ENCODE data around the gene PTPN9. TPM values are rescaled to one million over a fixed set of nuclear protein-coding genes. Genes with fewer than 3 reads are reported as not detected.

The PTPN9 gene
- total and polyA plus RNA-seq, 10 of the 15 experiments (the other 5 are each of a cell fraction or from before 2014, with no cell fraction given): 7.8 to 29.1 (median 18.5) TPM

DNA sequence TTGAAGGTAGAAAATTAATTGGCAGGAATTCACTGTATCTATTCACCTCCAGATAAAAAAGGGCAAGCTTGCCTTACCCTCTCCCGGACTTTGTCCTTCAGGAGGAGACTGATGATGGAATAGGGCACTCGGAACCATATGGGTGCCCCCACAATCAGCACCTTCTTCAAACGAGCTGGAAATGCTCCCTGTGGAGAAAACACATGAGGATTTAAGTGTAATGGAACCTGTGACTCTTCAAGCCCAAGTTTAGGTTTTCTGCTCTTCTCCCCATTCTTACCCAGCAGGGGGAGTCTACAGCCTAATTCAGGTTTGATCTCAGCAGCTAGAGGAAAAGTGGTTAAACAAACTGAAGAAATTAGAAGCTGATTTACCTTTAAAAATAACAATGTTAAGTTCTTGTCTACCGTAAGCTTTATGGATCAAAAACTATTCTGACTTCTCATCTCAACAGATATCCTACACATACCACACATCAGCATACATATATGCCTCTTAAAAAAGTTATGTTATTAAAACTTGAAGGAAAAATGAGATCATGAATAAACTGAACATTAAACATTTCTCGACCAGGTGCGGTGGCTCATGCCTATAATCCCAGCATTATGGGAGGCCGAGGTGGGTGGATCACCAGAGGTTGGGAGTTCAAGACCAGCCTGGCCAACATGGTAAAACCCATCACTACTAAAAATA is 70.1 kb downstream of the PTPN9 start (continued):
- TF ChIP-seq, protein P1, sequence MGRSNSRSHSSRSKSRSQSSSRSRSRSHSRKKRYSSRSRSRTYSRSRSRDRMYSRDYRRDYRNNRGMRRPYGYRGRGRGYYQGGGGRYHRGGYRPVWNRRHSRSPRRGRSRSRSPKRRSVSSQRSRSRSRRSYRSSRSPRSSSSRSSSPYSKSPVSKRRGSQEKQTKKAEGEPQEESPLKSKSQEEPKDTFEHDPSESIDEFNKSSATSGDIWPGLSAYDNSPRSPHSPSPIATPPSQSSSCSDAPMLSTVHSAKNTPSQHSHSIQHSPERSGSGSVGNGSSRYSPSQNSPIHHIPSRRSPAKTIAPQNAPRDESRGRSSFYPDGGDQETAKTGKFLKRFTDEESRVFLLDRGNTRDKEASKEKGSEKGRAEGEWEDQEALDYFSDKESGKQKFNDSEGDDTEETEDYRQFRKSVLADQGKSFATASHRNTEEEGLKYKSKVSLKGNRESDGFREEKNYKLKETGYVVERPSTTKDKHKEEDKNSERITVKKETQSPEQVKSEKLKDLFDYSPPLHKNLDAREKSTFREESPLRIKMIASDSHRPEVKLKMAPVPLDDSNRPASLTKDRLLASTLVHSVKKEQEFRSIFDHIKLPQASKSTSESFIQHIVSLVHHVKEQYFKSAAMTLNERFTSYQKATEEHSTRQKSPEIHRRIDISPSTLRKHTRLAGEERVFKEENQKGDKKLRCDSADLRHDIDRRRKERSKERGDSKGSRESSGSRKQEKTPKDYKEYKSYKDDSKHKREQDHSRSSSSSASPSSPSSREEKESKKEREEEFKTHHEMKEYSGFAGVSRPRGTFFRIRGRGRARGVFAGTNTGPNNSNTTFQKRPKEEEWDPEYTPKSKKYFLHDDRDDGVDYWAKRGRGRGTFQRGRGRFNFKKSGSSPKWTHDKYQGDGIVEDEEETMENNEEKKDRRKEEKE (IDR thresholded peaks at IDR 0.05): no peak

DNA sequence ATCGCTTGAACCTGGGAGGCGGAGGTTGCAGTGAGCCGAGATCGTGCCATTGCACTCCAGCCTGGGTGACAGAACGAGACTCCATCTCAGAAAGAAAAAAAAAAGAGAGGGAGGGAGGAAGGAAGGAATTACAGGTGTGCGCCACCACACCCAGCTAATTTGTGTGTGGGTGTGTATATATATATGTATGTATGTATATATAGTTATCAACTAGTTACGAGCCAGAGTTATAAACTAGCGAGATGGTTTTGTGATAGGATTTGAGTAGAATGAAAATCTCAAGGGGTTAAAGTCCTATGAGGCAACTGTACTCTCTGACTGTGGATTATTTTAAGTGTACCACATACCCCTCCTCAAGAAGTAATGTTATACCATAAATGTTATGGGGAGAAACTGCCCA is 76.8 kb downstream of the PTPN9 start:
- Histone ChIP-seq H3K9me3 (replicated peaks; ENCODE audit: control insufficient read depth, insufficient read depth, low read length) (no peaks in the 10 kb centered on the region), H3K27me3 (replicated peaks in 1 of 2; ENCODE audit: control insufficient read depth in 2 of 2, insufficient read depth in 2 of 2, low read length in 1 of 2) (no peaks in the 10 kb centered on the region), H3K9ac (ENCODE audit: control insufficient read depth, insufficient read depth, low read length) (no peak overlapping the region), H4K20me1 (ENCODE audit: control insufficient read depth, insufficient read depth) (no peaks in the 10 kb centered on the region), H3K36me3 (ENCODE audit: control insufficient read depth in 2 of 2, insufficient read depth in 2 of 2, low read length in 1 of 2) (peaks cover 0 to 8% of the 10 kb centered on the region in 2 experiments; a peak in 1 of 4 replicates), H2AFZ (ENCODE audit: control insufficient read depth, low read depth, low read length) (no peak overlapping the region), H3K4me3 (no peak overlapping the region), H3K27ac (ENCODE audit: control insufficient read depth, insufficient read depth) (no peak overlapping the region), H3K4me1 (ENCODE audit: control insufficient read depth, insufficient read depth, low read length) (no peaks in the 10 kb centered on the region), H3K4me2 (ENCODE audit: control insufficient read depth, insufficient read depth) (no peak overlapping the region), H3K79me2 (ENCODE audit: control insufficient read depth, insufficient read depth, low read length) (no peaks in the 10 kb centered on the region)
- intact Hi-C loops (cut with micrococcal nuclease; ENCODE audit: unreplicated experiment): no loop called here
- DNase-seq (ENCODE audit: low read depth, low spot score): no peak
- POLR2A ChIA-PET: interaction anchor here (0.6 kb wide), 1 partner anchor 221 kb away, joined by 3 read pairs; a partner anchor contains a TSS
- in situ Hi-C loops (cut with MboI): no loop called here
- CTCF ChIA-PET: interaction anchor here (0.9 to 1.7 kb wide), 2 partner anchors 10 to 71 kb away, joined by 3 to 6 read pairs; no protein-coding TSS in a partner anchor
- FAIRE-seq: no peak
- no peak for ATAC-seq
- BruUV-seq (replicated peaks): no TSS peak
- RAD21 ChIA-PET (ENCODE audit: unreplicated experiment): no interaction called here
- SMC1A ChIA-PET (ENCODE audit: uncharacterized antibody, unreplicated experiment): no interaction called here
- WGBS (ENCODE audit: insufficient coverage, insufficient replicate concordance, low lambda C conversion rate, missing lambda C conversion rate): 98% methylated on average over 8 of the region's 8 CpGs
- TF ChIP-seq SREBF2 (IDR thresholded peaks at IDR 0.05; ENCODE audit: low read length) (no peak), ZBED1 (IDR thresholded peaks at IDR 0.05; ENCODE audit: borderline replicate concordance) (no peak), MXI1 (IDR thresholded peaks at IDR 0.05; ENCODE audit: low read depth, low read length) (no peak), HDAC2 (IDR thresholded peaks at IDR 0.05) (no peak), FOXK2 (IDR thresholded peaks at IDR 0.05) (no peak)
- TF ChIP-seq, protein P2, sequence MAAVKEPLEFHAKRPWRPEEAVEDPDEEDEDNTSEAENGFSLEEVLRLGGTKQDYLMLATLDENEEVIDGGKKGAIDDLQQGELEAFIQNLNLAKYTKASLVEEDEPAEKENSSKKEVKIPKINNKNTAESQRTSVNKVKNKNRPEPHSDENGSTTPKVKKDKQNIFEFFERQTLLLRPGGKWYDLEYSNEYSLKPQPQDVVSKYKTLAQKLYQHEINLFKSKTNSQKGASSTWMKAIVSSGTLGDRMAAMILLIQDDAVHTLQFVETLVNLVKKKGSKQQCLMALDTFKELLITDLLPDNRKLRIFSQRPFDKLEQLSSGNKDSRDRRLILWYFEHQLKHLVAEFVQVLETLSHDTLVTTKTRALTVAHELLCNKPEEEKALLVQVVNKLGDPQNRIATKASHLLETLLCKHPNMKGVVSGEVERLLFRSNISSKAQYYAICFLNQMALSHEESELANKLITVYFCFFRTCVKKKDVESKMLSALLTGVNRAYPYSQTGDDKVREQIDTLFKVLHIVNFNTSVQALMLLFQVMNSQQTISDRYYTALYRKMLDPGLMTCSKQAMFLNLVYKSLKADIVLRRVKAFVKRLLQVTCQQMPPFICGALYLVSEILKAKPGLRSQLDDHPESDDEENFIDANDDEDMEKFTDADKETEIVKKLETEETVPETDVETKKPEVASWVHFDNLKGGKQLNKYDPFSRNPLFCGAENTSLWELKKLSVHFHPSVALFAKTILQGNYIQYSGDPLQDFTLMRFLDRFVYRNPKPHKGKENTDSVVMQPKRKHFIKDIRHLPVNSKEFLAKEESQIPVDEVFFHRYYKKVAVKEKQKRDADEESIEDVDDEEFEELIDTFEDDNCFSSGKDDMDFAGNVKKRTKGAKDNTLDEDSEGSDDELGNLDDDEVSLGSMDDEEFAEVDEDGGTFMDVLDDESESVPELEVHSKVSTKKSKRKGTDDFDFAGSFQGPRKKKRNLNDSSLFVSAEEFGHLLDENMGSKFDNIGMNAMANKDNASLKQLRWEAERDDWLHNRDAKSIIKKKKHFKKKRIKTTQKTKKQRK (IDR thresholded peaks at IDR 0.05; ENCODE audit: low read depth, low read length): no peak
- TF ChIP-seq, protein P3, sequence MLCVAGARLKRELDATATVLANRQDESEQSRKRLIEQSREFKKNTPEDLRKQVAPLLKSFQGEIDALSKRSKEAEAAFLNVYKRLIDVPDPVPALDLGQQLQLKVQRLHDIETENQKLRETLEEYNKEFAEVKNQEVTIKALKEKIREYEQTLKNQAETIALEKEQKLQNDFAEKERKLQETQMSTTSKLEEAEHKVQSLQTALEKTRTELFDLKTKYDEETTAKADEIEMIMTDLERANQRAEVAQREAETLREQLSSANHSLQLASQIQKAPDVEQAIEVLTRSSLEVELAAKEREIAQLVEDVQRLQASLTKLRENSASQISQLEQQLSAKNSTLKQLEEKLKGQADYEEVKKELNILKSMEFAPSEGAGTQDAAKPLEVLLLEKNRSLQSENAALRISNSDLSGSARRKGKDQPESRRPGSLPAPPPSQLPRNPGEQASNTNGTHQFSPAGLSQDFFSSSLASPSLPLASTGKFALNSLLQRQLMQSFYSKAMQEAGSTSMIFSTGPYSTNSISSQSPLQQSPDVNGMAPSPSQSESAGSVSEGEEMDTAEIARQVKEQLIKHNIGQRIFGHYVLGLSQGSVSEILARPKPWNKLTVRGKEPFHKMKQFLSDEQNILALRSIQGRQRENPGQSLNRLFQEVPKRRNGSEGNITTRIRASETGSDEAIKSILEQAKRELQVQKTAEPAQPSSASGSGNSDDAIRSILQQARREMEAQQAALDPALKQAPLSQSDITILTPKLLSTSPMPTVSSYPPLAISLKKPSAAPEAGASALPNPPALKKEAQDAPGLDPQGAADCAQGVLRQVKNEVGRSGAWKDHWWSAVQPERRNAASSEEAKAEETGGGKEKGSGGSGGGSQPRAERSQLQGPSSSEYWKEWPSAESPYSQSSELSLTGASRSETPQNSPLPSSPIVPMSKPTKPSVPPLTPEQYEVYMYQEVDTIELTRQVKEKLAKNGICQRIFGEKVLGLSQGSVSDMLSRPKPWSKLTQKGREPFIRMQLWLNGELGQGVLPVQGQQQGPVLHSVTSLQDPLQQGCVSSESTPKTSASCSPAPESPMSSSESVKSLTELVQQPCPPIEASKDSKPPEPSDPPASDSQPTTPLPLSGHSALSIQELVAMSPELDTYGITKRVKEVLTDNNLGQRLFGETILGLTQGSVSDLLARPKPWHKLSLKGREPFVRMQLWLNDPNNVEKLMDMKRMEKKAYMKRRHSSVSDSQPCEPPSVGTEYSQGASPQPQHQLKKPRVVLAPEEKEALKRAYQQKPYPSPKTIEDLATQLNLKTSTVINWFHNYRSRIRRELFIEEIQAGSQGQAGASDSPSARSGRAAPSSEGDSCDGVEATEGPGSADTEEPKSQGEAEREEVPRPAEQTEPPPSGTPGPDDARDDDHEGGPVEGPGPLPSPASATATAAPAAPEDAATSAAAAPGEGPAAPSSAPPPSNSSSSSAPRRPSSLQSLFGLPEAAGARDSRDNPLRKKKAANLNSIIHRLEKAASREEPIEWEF (IDR thresholded peaks at IDR 0.05; ENCODE audit: insufficient replicate concordance, low read depth, low read length): no peak
- TF ChIP-seq, protein P4, sequence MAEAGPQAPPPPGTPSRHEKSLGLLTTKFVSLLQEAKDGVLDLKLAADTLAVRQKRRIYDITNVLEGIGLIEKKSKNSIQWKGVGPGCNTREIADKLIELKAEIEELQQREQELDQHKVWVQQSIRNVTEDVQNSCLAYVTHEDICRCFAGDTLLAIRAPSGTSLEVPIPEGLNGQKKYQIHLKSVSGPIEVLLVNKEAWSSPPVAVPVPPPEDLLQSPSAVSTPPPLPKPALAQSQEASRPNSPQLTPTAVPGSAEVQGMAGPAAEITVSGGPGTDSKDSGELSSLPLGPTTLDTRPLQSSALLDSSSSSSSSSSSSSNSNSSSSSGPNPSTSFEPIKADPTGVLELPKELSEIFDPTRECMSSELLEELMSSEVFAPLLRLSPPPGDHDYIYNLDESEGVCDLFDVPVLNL (IDR thresholded peaks at IDR 0.05; ENCODE audit: low read depth, low read length): no peak
